Measurements from ENCODE around the gene PLCL1. TPM values are rescaled to one million over a fixed set of nuclear protein-coding genes. Genes with fewer than 3 reads are reported as not detected.

Gene PLCL1
- total and polyA plus RNA-seq, 2 donors (not counting 3 experiments of a cell fraction or from before 2014, with no cell fraction given): 0.79 to 3.4 TPM

DNA sequence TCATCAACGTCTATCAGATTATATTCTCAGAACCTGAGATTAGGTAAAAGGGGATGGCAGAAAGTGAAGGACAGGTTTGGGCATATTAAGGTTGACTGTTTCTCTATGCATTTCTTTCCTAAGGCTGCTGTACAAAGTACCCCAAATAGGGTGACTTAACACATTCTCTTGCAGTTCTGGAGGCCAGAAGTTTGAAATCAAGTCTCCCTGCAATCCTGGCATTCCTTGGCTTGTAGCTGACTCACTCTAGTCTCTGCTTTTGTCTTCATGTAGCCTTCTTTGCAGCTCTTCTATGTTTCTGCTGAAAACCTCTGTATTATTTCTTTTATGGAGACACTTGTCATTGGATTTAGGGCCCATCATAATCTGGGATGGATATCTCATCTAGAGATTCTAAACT, 364.3 kb downstream of the PLCL1 start:
- BruUV-seq (replicated peaks): no TSS peak
- Histone ChIP-seq H3K27ac (ENCODE audit: insufficient read depth, low read depth, low read length) (no peak overlapping the region), H2AFZ (ENCODE audit: low read depth, low read length) (no peak overlapping the region), H3K4me1 (ENCODE audit: control insufficient read depth, extremely low read depth, insufficient read depth, low read length) (no peaks in the 10 kb centered on the region), H3K27me3 (ENCODE audit: control insufficient read depth in 2 of 2, insufficient read depth in 2 of 2, low read length in 2 of 2) (no peaks in the 10 kb centered on the region), H3K4me3 (replicated peaks in 1 of 3; ENCODE audit: insufficient read depth in 1 of 3, low read depth in 1 of 3, low read length in 3 of 3) (no peak overlapping the region), H3K9me3 (replicated peaks; ENCODE audit: control insufficient read depth, insufficient read depth, low read length) (no peaks in the 10 kb centered on the region), H4K20me1 (replicated peaks; ENCODE audit: control insufficient read depth, extremely low read depth, insufficient read depth, low read length) (no peaks in the 10 kb centered on the region), H3K9ac (replicated peaks; ENCODE audit: extremely low read depth, insufficient read depth, low read length) (no peak overlapping the region), H3K9me1 (replicated peaks; ENCODE audit: control insufficient read depth, extremely low read depth, insufficient read depth, low read length) (no peaks in the 10 kb centered on the region), H3K36me3 (ENCODE audit: control insufficient read depth in 2 of 2, extremely low read depth in 1 of 2, insufficient read depth in 2 of 2, low read length in 2 of 2) (no peaks in the 10 kb centered on the region), H3K4me2 (ENCODE audit: insufficient read depth, low read length) (no peak overlapping the region), H3K79me2 (ENCODE audit: control insufficient read depth, insufficient read depth, low read length) (no peaks in the 10 kb centered on the region)
- intact Hi-C loops (cut with micrococcal nuclease) (no loop called here), dilution Hi-C loops (cut with MboI; ENCODE audit: extremely low pct_ligation_motif_present, low sequenced_read_pairs) (no loop called here)
- POLR2A ChIA-PET: no interaction called here
- FAIRE-seq: no peak
- DNase-seq (ENCODE audit: low read depth, low spot score): no peak
- TF ChIP-seq GATA2 (IDR thresholded peaks at IDR 0.05; ENCODE audit: insufficient read depth, insufficient read length, low read depth, low read length): no peak
- TF ChIP-seq EZH2 (IDR thresholded peaks at IDR 0.05; ENCODE audit: borderline replicate concordance, low read depth, low read length, severe bottlenecking): no peak
- no peak for TF ChIP-seq MYC (IDR thresholded peaks at IDR 0.05; ENCODE audit: low read depth, low read length)
- no peak for TF ChIP-seq JUN (IDR thresholded peaks at IDR 0.05; ENCODE audit: borderline replicate concordance, insufficient read depth, insufficient read length, low read depth)
- TF ChIP-seq FOS (IDR thresholded peaks at IDR 0.05; ENCODE audit: borderline replicate concordance, insufficient read depth, low read length): no peak
- no peak for TF ChIP-seq POLR2AphosphoS5 (IDR thresholded peaks at IDR 0.05; ENCODE audit: insufficient read depth, low read depth, low read length)
- TF ChIP-seq, protein P1, sequence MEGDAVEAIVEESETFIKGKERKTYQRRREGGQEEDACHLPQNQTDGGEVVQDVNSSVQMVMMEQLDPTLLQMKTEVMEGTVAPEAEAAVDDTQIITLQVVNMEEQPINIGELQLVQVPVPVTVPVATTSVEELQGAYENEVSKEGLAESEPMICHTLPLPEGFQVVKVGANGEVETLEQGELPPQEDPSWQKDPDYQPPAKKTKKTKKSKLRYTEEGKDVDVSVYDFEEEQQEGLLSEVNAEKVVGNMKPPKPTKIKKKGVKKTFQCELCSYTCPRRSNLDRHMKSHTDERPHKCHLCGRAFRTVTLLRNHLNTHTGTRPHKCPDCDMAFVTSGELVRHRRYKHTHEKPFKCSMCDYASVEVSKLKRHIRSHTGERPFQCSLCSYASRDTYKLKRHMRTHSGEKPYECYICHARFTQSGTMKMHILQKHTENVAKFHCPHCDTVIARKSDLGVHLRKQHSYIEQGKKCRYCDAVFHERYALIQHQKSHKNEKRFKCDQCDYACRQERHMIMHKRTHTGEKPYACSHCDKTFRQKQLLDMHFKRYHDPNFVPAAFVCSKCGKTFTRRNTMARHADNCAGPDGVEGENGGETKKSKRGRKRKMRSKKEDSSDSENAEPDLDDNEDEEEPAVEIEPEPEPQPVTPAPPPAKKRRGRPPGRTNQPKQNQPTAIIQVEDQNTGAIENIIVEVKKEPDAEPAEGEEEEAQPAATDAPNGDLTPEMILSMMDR (IDR thresholded peaks at IDR 0.05; ENCODE audit: extremely low read depth in 1 of 2, insufficient read depth in 1 of 2, low read depth in 1 of 2, low read length in 2 of 2): no peak
- no peak for TF ChIP-seq POLR2A (IDR thresholded peaks at IDR 0.05; ENCODE audit: low read depth, low read length)
- TF ChIP-seq, protein P2, sequence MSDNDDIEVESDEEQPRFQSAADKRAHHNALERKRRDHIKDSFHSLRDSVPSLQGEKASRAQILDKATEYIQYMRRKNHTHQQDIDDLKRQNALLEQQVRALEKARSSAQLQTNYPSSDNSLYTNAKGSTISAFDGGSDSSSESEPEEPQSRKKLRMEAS (IDR thresholded peaks at IDR 0.05; ENCODE audit: insufficient read depth, insufficient read length): no peak
- CTCF ChIA-PET: interaction anchor here (1.0 kb wide), 1 partner anchor 10 kb away, joined by 3 read pairs; no protein-coding TSS in a partner anchor
